Right atrium auricular region (tissue), 2 donors: ENCODE data around the gene GRIK4. TPM values are rescaled to one million over a fixed set of nuclear protein-coding genes. Genes with fewer than 3 reads are reported as not detected.

Experiments
- DNase-seq: peaks from one replicate; pipeline ENCODE4 v3.0.0-alpha.2; 2019; ENCODE audit warnings: low spot score
- H3K27ac ChIP-seq, 2 donors: fragments of 200-600 bp; sonication (generic); 1 replicate in 1 of 2; 2 replicates in 1 of 2; pipeline ENCODE4 v1.5.1; 2016 to 2019
- H3K27me3 ChIP-seq, 2 donors: fragments of 200-600 bp; sonication (generic); one replicate each; pipeline versions ENCODE4 v1.5.1 to v1.6.0; 2017 to 2019
- H3K36me3 ChIP-seq: fragments of 200-600 bp; sonication (generic); one replicate; pipeline ENCODE4 v1.5.1; 2016
- H3K4me1 ChIP-seq, 2 donors: fragments of 200-600 bp; sonication (generic); one replicate each; pipeline versions ENCODE4 v1.5.1 to v1.6.0; 2017 to 2019
- H3K4me3 ChIP-seq, 2 donors: fragments of 200-600 bp; sonication (generic); 1 replicate in 1 of 2; 2 replicates in 1 of 2; pipeline ENCODE4 v1.5.1; 2017 to 2019; ENCODE audit warnings: mild to moderate bottlenecking in 1 of 2, moderate library complexity in 1 of 2
- H3K9me3 ChIP-seq, 2 donors: fragments of 200-600 bp; sonication (generic); one replicate each; pipeline ENCODE4 v1.5.1; 2019
- total RNA-seq, 2 donors: library from RNA; depleted of rRNA; stranded (reverse); fragments of >200 nt; gene quantifications; one replicate each; pipeline ENCODE4 v1.1.0, GENCODE V29; 2016
- TF ChIP-seq, protein P1 (sequence below), 2 donors: fragments of 200-600 bp; sonication (generic); IDR thresholded peaks; one replicate each; pipeline ENCODE4 v1.5.1; 2019; ENCODE audit warnings: antibody characterized with exemption in 2 of 2

GRIK4 gene
- total RNA-seq, 2 donors from 2014 or later: 0.04 to 0.30 TPM

GRCh38 chr11:120771551-120772060 lies 260.1 kb downstream of the GRIK4 start:
- Histone ChIP-seq H3K27ac (no peak overlapping the region), H3K36me3 (no peaks in the 10 kb centered on the region), H3K27me3 (no peaks in the 10 kb centered on the region), H3K4me1 (no peaks in the 10 kb centered on the region), H3K9me3 (peaks cover 0 to 8% of the 10 kb centered on the region in 2 donors), H3K4me3 (no peak overlapping the region)
- TF ChIP-seq, protein P1, sequence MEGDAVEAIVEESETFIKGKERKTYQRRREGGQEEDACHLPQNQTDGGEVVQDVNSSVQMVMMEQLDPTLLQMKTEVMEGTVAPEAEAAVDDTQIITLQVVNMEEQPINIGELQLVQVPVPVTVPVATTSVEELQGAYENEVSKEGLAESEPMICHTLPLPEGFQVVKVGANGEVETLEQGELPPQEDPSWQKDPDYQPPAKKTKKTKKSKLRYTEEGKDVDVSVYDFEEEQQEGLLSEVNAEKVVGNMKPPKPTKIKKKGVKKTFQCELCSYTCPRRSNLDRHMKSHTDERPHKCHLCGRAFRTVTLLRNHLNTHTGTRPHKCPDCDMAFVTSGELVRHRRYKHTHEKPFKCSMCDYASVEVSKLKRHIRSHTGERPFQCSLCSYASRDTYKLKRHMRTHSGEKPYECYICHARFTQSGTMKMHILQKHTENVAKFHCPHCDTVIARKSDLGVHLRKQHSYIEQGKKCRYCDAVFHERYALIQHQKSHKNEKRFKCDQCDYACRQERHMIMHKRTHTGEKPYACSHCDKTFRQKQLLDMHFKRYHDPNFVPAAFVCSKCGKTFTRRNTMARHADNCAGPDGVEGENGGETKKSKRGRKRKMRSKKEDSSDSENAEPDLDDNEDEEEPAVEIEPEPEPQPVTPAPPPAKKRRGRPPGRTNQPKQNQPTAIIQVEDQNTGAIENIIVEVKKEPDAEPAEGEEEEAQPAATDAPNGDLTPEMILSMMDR (IDR thresholded peaks at IDR 0.05): no peak
- DNase-seq: peak; percentile 5

DNA sequence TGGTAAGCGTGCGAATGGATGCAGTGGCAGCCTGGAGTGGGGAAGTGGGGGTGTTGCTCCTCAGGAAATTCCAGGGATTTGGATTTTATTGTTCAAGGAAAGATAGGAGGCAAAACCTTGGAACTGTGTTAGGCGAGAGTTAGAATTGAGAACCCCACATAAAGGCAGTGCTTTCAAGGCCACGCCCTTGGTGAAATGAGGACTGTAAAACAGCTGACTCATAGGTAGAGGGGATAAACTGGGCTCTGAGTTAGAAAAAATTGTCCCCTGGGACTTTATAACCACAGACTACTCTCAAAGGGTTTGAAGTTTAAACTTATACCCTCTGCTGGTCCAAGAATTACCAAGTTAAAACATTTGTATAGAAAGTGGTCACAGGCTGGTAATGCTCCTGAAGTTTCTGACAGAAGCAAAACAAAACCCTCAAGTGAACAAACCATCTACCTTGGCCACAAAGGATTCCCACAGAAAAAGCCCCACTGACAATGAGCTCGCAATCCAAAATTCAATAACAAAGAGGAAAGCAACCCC lies 262.0 kb downstream of the GRIK4 start:
- Histone ChIP-seq H3K9me3 (no peaks in the 10 kb centered on the region), H3K36me3 (no peaks in the 10 kb centered on the region)
- TF ChIP-seq, protein P1 (IDR thresholded peaks at IDR 0.05): no peak

GRCh38 chr11:120774591-120775386 lies 263.2 kb downstream of the GRIK4 start:
- DNase-seq: peak; percentile 32
- Histone ChIP-seq H3K27me3 (no peaks in the 10 kb centered on the region), H3K4me3 (no peak overlapping the region), H3K27ac (no peak overlapping the region), H3K36me3 (no peaks in the 10 kb centered on the region), H3K4me1 (no peaks in the 10 kb centered on the region), H3K9me3 (no peaks in the 10 kb centered on the region)
- TF ChIP-seq, protein P1 (IDR thresholded peaks at IDR 0.05): no peak

More for the DNA sequence above, 262.0 kb downstream of the GRIK4 start:
- no peaks in the 10 kb centered on the region for H3K27me3 ChIP-seq
- H3K27ac ChIP-seq: no peak overlapping the region
- no peaks in the 10 kb centered on the region for H3K4me1 ChIP-seq
- no peak for DNase-seq
- H3K4me3 ChIP-seq: no peak overlapping the region

GRCh38 chr11:120775986-120776951 lies 264.7 kb downstream of the GRIK4 start:
- no peak overlapping the region for H3K4me3 ChIP-seq
- TF ChIP-seq, protein P1 (IDR thresholded peaks at IDR 0.05): no peak
- peak; percentile 18 for DNase-seq
- H3K9me3 ChIP-seq: no peaks in the 10 kb centered on the region
- no peaks in the 10 kb centered on the region for H3K27me3 ChIP-seq
- H3K4me1 ChIP-seq: no peaks in the 10 kb centered on the region
- no peak overlapping the region for H3K27ac ChIP-seq
- no peaks in the 10 kb centered on the region for H3K36me3 ChIP-seq

DNA sequence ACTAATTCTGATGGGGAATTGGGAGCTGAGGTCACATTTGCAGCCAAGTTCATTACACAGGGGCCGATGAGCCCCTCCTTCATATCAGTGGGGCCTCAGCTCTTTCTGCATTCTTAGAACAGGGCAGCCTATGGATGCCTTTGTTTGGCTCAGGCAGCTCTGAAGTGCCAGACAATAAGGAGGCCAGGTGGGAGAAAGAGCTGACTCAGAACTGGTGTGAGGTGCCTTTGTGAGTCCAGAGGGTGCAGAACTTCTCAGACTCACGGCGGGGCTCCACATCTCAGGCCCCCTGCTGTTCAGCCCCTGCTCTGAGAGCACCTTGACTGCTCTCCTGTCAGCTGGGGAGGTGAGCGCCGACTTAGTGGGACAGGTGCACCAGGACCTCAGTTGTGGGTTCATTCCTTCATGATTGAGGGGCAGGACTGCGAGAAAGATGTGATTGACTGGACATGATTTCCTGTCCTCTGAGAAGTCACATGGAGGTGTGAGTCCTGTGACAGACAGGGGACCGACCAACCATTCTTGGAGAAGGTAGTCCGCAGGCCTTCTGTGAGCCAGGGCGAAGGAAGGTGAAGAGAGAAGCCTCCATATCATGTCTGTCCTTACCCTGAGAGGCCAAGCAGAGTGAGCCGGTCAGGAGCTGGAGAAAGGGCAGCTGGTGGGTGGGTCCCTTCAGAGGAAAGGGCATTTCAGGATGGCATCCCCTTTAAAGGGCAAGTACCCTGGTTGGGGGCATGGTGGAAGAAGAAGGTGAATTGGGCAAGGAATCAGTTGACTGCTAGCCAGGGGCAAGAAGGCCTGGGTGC lies 267.3 kb downstream of the GRIK4 start:
- no peaks in the 10 kb centered on the region for H3K9me3 ChIP-seq
- no peak overlapping the region for H3K4me3 ChIP-seq
- DNase-seq: peak; percentile 53
- H3K27me3 ChIP-seq: no peaks in the 10 kb centered on the region
- no peaks in the 10 kb centered on the region for H3K4me1 ChIP-seq
- no peak overlapping the region for H3K27ac ChIP-seq
- TF ChIP-seq, protein P1 (IDR thresholded peaks at IDR 0.05): no peak
- H3K36me3 ChIP-seq: no peaks in the 10 kb centered on the region
